Measurements from ENCODE around the gene CABP1.
"Not testable (repeated sequence)": the region's sequence is repeated elsewhere in the genome, so short reads cannot be mapped to it uniquely, and the experiment has no call there.

Gene CABP1

GRCh38 chr12:120617767-120618166 is 22.7 kb upstream of the CABP1 start:
- H3K27ac Mint-ChIP-seq, H3K36me3 Mint-ChIP-seq, H3K9me3 Mint-ChIP-seq, H3K4me3 Mint-ChIP-seq, CTCF ChIA-PET, H3K4me1 Mint-ChIP-seq, DNase-seq: not testable (repeated sequence)
- H3K27me3 Mint-ChIP-seq, result peaks cover 48% of the 10 kb centered on the region

DNA sequence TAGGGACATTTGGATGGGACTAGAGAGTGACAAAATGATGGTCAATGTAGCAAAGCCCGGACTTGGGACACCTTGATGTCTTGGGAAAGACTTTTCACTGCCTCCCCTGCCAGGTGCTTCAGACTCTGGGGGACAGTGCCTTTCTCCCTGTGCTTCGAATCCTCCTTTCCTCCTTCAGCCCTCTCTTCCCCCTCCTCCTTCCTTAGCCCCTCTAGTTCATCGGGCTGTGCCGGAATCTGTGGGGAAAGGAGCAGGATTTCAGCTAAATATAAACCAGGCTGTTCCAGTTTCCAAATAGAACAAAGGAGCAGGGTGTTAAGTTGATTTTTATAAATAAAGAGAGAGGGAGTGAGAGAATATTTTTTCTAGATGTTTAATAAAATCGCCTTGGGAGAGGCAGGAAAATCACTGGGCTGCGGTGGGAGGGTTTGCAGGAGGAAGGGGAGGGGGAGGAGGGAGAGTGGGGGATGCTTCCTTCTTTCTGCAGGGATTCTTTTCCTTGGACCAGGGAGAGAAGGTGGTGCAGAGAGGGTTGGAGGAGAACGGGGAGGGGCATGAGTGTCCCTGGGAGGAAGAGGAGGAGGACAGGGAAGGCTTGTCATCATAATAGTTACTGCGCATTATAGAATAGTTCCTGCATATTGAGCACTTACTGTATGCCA is 21.3 kb upstream of the CABP1 start:
- H3K36me3 Mint-ChIP-seq, result no peaks in the 10 kb centered on the region
- no peaks in the 10 kb centered on the region for H3K4me1 Mint-ChIP-seq
- H3K4me3 Mint-ChIP-seq, result no peak overlapping the region
- peaks cover 43% of the 10 kb centered on the region for H3K27me3 Mint-ChIP-seq
- CTCF ChIA-PET, result no interaction called here
- H3K27ac Mint-ChIP-seq, result no peak overlapping the region
- no peaks in the 10 kb centered on the region for H3K9me3 Mint-ChIP-seq
- DNase-seq, result no peak

- no peak overlapping the region for H3K4me3 Mint-ChIP-seq
- no peak for DNase-seq
- no peaks in the 10 kb centered on the region for H3K9me3 Mint-ChIP-seq
- CTCF ChIA-PET, result interaction anchor here (1.1 to 1.4 kb wide), 2 partner anchors 26 to 351 kb away, joined by 3 read pairs; no protein-coding TSS in a partner anchor
- H3K36me3 Mint-ChIP-seq, result no peaks in the 10 kb centered on the region
- H3K27me3 Mint-ChIP-seq, result peaks cover 40% of the 10 kb centered on the region
- no peak overlapping the region for H3K27ac Mint-ChIP-seq
- H3K4me1 Mint-ChIP-seq, result no peaks in the 10 kb centered on the region
Measured at GRCh38 chr12:120620624-120621023, 19.8 kb upstream of the CABP1 start.

GRCh38 chr12:120625557-120626419 is 14.6 kb upstream of the CABP1 start:
- Mint-ChIP-seq H3K36me3 (no peaks in the 10 kb centered on the region), H3K27me3 (peaks cover 24% of the 10 kb centered on the region), H3K9me3 (no peaks in the 10 kb centered on the region), H3K27ac (no peak overlapping the region), H3K4me1 (no peaks in the 10 kb centered on the region), H3K4me3 (no peak overlapping the region)
- CTCF ChIA-PET, result interaction anchor here (0.6 to 1.9 kb wide), 9 partner anchors 9 to 346 kb away, joined by 3 to 10 read pairs (median 3); no protein-coding TSS in a partner anchor
- DNase-seq, result peak; percentile 37

- H3K4me1 Mint-ChIP-seq, result no peaks in the 10 kb centered on the region
- no peak overlapping the region for H3K27ac Mint-ChIP-seq
- H3K27me3 Mint-ChIP-seq, result peaks cover 25% of the 10 kb centered on the region
- CTCF ChIA-PET, result interaction anchor here (0.7 to 2.2 kb wide), 4 partner anchors 20 to 388 kb away, joined by 3 to 7 read pairs (median 3); partner anchors contain the start of gene C12orf43
- no peak for DNase-seq
- no peaks in the 10 kb centered on the region for H3K9me3 Mint-ChIP-seq
- H3K36me3 Mint-ChIP-seq, result no peaks in the 10 kb centered on the region
- no peak overlapping the region for H3K4me3 Mint-ChIP-seq
Measured at GRCh38 chr12:120628919-120629318, 11.5 kb upstream of the CABP1 start.

DNA sequence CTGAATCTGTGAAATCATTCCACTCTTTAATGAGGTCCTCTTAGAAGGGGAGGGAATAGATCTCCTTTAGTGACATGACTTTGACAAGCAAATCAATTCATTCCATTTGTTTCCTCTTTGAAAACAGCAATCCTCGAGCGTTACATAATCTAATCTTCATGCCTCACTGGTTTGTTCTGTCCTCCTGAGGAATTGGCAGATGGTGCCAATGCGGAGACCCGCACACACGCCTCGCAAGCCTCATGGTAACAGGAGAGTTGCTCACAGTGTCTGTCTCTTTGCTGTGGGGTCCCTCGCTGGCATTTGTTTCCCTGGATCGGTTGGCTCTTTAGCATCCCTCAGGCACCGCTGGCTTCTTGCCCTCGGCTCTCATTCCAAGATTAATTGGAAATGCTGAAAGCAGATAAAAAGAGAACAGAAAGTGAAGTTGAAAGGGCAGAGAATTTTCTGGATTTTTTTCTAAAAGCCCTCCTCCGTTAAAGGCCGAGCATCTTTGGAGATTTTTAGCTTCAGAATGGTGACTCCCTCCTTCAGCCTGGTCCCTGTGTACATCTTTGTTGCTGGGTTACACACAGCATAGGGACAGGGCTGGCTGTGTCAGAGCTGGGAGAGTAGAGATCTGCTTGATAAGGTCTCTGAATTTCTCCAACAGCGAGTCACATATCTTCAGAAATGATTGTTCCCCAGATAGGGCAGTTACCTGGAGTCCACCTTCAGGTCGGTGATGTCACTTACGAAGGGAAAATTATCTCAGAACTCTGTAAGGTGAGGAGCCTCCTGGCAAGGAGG is 10.1 kb upstream of the CABP1 start:
- no peaks in the 10 kb centered on the region for H3K36me3 Mint-ChIP-seq
- CTCF ChIA-PET, result interaction anchor here (1.0 to 1.4 kb wide), 2 partner anchors 11 to 29 kb away, joined by 3 read pairs; partner anchors contain the start of gene CABP1
- no peak for DNase-seq
- H3K4me3 Mint-ChIP-seq, result no peak overlapping the region
- H3K27me3 Mint-ChIP-seq, result peaks cover 25% of the 10 kb centered on the region
- H3K4me1 Mint-ChIP-seq, result no peaks in the 10 kb centered on the region
- no peak overlapping the region for H3K27ac Mint-ChIP-seq
- no peaks in the 10 kb centered on the region for H3K9me3 Mint-ChIP-seq

- H3K36me3 Mint-ChIP-seq, result no peaks in the 10 kb centered on the region
- peaks cover 25% of the 10 kb centered on the region for H3K27me3 Mint-ChIP-seq
- H3K4me1 Mint-ChIP-seq, result no peaks in the 10 kb centered on the region
- H3K9me3 Mint-ChIP-seq, result no peaks in the 10 kb centered on the region
- no peak overlapping the region for H3K27ac Mint-ChIP-seq
- CTCF ChIA-PET, result interaction anchor here (1.0 kb wide), 1 partner anchor 10 kb away, joined by 3 read pairs; the partner anchor contains the start of gene CABP1
- H3K4me3 Mint-ChIP-seq, result no peak overlapping the region
- no peak for DNase-seq
Measured at GRCh38 chr12:120631097-120631496, 9.3 kb upstream of the CABP1 start.

DNA sequence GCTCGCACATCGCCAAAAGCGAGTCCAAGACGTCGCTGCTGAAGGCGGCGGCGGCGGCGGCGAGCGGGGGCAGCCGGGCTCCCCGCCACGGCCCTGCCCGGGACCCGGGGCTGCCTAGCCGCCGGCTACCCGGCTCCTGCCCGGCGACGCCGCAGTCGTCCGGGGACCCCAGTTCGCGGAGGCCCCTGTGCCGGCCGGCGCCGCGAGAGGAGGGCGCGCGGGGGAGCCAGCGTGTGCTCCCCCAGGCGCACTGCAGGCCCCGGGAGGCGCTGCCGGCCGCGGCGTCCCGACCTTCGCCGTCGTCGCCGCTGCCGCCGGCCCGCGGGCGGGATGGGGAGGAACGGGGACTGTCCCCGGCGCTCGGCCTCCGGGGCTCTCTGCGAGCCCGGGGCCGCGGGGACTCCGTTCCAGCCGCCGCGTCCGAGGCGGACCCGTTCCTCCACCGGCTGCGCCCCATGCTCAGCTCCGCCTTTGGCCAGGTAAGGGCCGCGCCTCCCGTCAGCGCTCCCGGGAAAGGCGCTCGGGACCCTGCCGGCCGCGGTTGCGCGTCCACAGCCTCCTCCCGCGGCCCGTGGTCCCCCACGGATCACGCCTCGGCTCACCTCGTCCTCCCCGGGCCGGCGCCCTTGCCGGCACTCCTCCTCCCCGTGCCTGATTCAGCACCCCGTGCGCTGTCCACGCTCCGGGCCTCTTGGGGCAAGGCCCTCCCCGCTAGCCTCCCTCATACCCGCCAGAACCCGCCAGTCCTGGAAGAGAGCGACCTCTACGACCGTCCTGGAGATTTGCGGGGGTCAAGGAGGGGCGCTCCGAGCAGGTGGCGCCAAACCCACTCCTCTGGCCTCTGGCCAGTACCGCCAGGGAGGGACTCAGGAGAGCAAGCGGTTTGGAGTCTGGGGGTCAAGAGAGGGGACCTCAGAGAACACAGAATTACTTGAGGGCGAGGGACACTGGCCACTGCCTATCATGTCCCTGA is 721 bp downstream of the CABP1 start:
- DNase-seq, result peak; percentile 80
- no peaks in the 10 kb centered on the region for H3K9me3 Mint-ChIP-seq
- H3K36me3 Mint-ChIP-seq, result no peaks in the 10 kb centered on the region
- H3K4me1 Mint-ChIP-seq, result peaks cover 12% of the 10 kb centered on the region
- H3K27ac Mint-ChIP-seq, result no peak overlapping the region
- H3K27me3 Mint-ChIP-seq, result peaks cover 87% of the 10 kb centered on the region
- H3K4me3 Mint-ChIP-seq, result peak overlapping the region; percentile 74
- CTCF ChIA-PET, result interaction anchor here (0.7 to 1.4 kb wide), 3 partner anchors 10 to 325 kb away, joined by 3 to 4 read pairs (median 3); no protein-coding TSS in a partner anchor

GRCh38 chr12:120642121-120642520 is 1.7 kb downstream of the CABP1 start:
- DNase-seq, result no peak
- Mint-ChIP-seq H3K4me3 (peak overlapping the region; percentile 2), H3K27me3 (peaks cover 86% of the 10 kb centered on the region), H3K27ac (no peak overlapping the region), H3K36me3 (no peaks in the 10 kb centered on the region), H3K9me3 (no peaks in the 10 kb centered on the region), H3K4me1 (peaks cover 17% of the 10 kb centered on the region)
- CTCF ChIA-PET, result interaction anchor here (0.7 to 1.2 kb wide), 2 partner anchors 58 to 69 kb away, joined by 3 to 4 read pairs; partner anchors contain the start of gene UNC119B

DNA sequence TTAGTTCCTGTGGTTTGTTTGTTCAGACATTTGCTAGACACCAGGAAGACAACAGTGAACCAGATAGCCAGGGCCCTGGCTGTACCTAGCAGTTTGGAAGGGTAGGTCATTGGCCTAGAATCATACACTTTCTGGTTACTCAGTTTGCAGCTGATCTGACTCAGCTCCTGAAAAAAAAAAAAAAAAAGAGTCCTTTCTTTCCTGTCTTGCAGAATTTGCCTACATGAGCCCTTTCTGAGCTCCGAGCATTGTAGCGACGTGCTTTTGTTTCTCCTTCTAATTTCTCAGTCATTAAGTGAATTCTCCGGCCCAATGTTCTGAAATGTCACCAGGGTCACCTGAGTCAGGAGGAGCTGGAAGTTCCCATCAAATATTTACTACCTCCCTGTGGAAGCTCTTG is 2.4 kb downstream of the CABP1 start:
- H3K4me1 Mint-ChIP-seq, result peaks cover 17% of the 10 kb centered on the region
- no peaks in the 10 kb centered on the region for H3K36me3 Mint-ChIP-seq
- no peak for DNase-seq
- no peak overlapping the region for H3K27ac Mint-ChIP-seq
- CTCF ChIA-PET, result interaction anchor here (1.2 kb wide), 1 partner anchor 68 kb away, joined by 4 read pairs; the partner anchor contains the start of gene UNC119B
- peak overlapping the region; percentile 2 for H3K4me3 Mint-ChIP-seq
- H3K9me3 Mint-ChIP-seq, result no peaks in the 10 kb centered on the region
- peaks cover 81% of the 10 kb centered on the region for H3K27me3 Mint-ChIP-seq

GRCh38 chr12:120643574-120643973 is 3.1 kb downstream of the CABP1 start:
- CTCF ChIA-PET, result interaction anchor here (1.0 to 1.3 kb wide), 2 partner anchors 18 to 60 kb away, joined by 4 to 5 read pairs; no protein-coding TSS in a partner anchor

DNA sequence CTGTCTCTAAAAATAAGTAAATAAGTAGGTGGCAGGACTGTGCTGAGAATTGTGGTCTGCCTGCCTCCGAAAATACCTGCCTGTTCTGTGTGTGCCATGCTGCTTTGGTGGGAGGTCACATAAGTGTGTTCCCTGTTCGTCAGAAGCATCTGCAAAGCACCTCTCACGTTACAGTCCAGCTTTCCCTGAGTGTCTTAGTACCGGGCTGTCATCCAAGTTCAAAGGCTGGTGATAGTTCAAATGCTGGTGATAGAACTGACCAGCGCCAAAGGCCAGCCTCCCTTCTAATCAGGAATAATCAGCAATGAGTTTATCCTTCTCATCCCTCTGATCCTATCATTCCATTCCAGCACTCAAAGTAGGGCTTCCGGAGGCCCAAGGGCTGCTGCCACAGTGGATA is 5.6 kb downstream of the CABP1 start:
- H3K9me3 Mint-ChIP-seq, result no peaks in the 10 kb centered on the region
- no peaks in the 10 kb centered on the region for H3K36me3 Mint-ChIP-seq
- no peak overlapping the region for H3K27ac Mint-ChIP-seq
- H3K4me3 Mint-ChIP-seq, result no peak overlapping the region
- CTCF ChIA-PET, result interaction anchor here (0.6 to 5.6 kb wide), 19 partner anchors 8 to 463 kb away, joined by 3 to 50 read pairs (median 4); partner anchors contain the start of genes MLEC and UNC119B
- peaks cover 90% of the 10 kb centered on the region for H3K27me3 Mint-ChIP-seq
- peaks cover 23% of the 10 kb centered on the region for H3K4me1 Mint-ChIP-seq
- DNase-seq, result no peak

More at GRCh38 chr12:120643574-120643973, 3.1 kb downstream of the CABP1 start:
- Mint-ChIP-seq H3K4me1 (peaks cover 17% of the 10 kb centered on the region), H3K27ac (no peak overlapping the region), H3K4me3 (no peak overlapping the region), H3K36me3 (no peaks in the 10 kb centered on the region), H3K27me3 (peaks cover 84% of the 10 kb centered on the region), H3K9me3 (no peaks in the 10 kb centered on the region)
- no peak for DNase-seq

DNA sequence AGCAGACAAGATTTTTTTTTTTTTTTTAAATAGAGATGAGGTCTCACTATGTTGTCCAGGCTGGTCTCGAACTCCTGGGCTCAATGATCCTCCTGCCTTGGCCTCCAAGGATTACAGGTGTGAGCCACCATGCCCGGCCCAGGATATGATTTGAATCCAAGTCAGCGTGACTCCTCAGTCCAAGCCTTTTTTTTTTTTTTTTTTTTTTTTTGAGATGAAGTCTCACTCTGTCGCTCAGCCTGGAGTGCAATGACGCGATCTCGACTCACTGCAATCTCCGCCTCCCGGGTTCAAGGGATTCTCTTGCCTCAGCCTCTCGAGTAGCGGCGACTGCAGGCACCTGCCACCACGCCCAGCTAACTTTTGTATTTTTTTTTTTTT is 6.9 kb downstream of the CABP1 start:
- Mint-ChIP-seq H3K36me3 (no peaks in the 10 kb centered on the region), H3K27me3 (peaks cover 86% of the 10 kb centered on the region), H3K4me1 (peaks cover 16% of the 10 kb centered on the region), H3K4me3 (no peak overlapping the region), H3K9me3 (no peaks in the 10 kb centered on the region), H3K27ac (no peak overlapping the region)
- no peak for DNase-seq
- CTCF ChIA-PET, result interaction anchor here (0.6 to 5.6 kb wide), 27 partner anchors 11 to 462 kb away, joined by 3 to 50 read pairs (median 4); partner anchors contain the start of genes MLEC and UNC119B
